ENCODE data around the gene FGGY.

The FGGY gene

GRCh38 chr1:59391212-59392179 is 94.6 kb downstream of the FGGY start:
- no peak for DNase-seq

DNA sequence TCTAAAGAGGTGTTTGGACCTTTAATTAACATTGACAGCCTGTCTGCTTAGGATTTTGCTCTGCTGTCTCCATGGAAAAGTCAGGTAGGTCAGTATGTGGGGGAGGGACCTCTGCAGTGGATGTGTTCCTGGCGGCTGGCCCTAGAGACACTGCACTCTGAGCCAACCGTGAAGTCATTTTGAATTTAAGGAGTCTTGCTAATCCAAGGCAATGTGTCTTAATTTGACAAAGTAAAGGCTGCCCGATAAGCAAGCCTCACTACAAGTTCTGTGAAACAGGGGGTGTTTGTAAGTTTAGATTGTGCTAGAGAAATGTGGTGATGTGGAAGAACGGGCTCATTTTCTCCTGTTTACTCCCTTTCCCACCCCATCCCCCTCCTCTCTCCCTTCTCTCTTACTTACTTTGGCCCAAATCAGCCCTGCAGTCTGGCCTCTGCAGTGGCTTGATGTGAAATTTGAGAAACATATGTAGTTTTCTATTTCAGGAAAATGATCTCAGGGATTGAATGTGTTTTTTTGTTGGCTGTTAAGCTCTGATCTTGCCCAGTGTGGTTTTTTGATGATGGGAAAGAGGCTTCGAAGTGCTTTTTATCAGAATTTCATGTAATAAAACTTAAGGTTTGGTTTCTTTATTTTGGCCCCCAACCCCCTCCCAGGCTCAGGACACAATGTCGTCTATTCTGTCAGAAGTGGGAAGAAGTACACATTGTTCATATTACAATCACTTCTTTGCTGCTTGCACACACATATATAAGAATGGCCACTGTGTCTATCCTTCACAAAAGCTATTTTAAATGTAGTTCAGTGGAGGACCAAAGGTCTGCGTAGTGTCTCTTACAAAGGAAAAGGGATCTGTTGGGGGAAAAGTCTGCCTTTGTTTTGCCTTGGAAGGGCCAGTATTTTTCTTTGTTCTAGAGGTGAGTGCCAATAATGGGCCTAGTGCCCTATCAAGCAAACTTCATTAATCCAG is 96.6 kb downstream of the FGGY start:
- DNase-seq: no peak

GRCh38 chr1:59394706-59395425 is 98.0 kb downstream of the FGGY start:
- DNase-seq: no peak

DNA sequence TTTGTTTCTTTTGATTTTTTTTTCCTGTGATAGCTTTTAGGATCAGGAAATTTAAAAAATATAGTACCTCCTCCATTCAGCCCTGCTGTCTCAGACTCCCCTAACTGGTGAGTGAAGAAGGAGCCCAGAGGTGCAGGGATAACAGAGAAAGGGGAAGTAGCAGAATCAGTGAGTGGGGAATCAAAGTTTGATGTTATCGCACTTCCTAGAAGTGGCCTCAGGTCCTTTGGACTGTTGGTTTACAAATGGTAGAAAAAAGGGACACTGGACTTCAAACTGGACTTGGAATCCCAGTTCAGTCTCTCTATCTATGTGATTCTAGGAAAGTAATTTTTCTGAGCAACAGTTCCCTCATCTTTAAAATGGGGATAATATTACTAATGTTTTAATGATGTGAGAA is 99.5 kb downstream of the FGGY start:
- no peak for DNase-seq

- no peak for DNase-seq
Observed at GRCh38 chr1:59397139-59397858, 100.4 kb downstream of the FGGY start.

- no peak for DNase-seq
Observed at GRCh38 chr1:59399642-59400041, 102.7 kb downstream of the FGGY start.

DNA sequence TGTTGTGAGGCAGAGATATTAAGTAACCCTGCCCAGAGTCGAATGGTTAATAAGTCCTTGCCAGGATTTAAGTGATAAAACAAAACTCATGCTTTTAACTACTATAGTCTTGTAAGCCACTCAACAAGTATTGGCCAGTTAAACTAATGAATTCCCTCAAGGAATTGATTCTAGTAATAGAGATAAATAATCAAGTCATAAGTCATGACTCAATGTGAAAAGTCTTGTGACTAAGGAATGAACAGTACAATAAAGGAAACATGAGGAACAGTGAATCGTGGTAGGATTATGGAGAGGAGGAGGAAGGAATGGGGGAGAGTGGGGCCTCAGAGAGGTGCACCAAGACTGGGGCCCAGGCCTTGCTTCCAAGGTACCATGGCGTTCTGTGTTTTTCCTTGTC is 104.7 kb downstream of the FGGY start:
- no peak for DNase-seq

- DNase-seq: no peak
Observed at GRCh38 chr1:59404796-59405195, 107.9 kb downstream of the FGGY start.

GRCh38 chr1:59406437-59407164 is 109.7 kb downstream of the FGGY start:
- no peak for DNase-seq

- DNase-seq: no peak
Observed at GRCh38 chr1:59408608-59409240, 111.8 kb downstream of the FGGY start.

DNA sequence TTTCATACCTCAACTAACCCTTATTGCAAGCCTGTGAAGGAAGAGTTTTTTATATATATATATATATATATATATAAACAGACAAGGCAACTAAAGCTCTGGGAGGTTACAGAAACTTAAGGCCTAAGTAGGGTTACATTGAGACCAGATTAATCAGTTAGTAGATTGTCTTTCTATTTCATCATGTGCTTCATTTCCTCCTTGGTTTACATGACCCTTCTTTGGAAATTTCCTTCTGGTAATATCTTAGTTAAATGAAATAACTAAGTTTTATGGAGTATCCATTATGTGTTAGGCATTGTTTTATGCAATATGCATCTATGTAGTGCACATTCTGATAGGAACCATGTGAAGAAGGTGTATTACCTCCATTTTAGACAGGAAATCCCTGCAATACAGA is 112.7 kb downstream of the FGGY start:
- no peak for DNase-seq

DNA sequence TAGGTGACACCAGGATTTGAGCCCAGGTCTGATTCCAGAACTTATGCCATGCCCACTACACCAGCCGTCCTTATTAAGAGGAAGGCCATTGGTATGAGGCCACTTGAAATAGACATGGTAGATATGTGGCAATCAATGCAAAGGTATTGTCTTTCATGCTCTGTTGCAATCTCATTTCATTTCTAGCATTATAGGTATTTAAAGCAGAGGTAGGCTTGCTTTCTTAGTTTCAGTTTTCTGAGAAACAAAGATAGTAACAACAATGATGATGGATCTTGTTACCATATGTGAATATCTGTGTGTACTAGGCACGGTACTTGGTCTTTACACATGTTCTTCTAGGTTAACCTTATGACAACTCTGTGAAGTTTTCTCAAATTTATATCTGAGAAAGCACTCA is 113.1 kb downstream of the FGGY start:
- DNase-seq: no peak

DNA sequence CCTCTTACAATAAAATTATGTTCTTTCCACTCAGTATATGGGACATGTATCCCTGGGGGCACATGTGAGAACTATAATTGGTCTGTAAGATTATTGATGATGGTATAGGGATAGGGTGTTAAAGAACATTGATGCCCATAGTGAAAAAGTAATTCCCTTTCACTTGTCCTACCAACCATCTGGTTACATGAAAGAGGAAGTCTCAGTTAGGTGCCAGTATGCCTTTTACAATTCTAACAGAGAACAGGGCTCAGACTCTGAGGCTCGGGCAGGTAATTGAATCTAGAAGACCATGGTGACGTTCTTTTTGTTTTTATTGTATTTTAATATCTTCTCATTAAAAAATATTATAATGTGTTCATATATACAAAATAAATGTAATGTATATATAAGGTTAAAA is 113.6 kb downstream of the FGGY start:
- DNase-seq: no peak

- DNase-seq: no peak
Observed at GRCh38 chr1:59411147-59411546, 114.3 kb downstream of the FGGY start.

- DNase-seq: no peak
Observed at GRCh38 chr1:59412718-59413326, 115.9 kb downstream of the FGGY start.

GRCh38 chr1:59413327-59413720 is 116.4 kb downstream of the FGGY start:
- no peak for DNase-seq

DNA sequence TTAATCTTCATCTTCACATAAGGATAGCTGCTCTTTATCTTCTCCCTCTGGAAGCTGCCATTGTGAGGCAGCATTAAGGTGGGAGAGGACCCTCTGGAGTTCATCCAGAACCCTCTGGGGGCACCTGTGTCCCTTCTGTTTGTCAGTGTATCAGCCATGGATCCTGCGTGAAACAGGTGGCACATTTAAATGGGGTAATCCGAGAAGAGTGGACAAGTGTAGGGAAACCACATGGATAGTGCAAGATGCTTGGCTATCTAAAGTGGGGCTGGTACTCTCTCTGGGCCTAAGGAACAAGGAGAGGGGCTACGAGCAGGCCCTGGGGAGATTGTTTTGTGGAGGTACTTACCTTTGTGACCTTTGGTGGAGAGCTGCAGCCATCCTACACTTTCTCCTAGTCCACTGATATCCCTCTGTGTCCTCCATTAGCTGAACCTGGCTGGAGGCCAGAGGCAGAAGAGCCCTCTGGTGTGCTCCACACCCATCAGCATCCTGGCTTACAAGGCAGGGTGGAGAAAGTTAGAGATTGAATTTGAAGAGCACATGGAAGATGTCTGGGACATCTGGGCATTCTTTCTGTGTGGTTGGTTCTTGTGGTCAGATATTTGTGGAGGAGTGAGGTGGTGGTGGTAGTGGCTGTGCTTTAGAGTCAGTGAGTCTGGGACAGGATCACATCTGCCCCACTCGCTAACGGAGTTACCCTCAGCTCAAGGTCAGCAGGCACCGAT is 117.7 kb downstream of the FGGY start:
- DNase-seq: no peak

DNA sequence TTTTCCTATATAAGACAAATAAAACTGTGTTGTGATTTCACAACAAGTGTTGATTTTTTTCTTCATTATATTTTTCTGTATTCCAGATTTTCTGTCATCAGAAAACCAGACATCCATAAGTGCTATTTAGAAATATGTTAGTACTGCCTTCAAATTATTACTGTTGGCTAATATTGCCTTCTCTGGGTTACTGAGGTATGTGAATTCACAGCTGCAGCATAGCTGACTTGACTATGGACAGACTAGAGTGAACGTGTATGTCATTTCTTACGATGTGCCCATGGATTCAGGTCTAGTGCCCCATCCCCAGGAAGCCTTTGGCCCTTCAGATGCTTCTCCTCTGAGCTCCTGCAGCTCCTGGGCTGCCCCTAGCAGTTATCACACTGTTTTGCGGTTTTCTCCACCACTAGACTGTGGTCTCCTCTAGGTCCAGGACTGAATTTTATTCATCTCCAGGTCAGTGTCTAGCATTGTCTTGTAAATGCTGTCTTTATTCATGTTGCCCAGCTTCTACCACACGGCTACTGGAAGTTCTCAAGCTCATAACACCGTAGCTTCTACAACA is 118.5 kb downstream of the FGGY start:
- DNase-seq: no peak

GRCh38 chr1:59415881-59416280 is 119.0 kb downstream of the FGGY start:
- no peak for DNase-seq

DNA sequence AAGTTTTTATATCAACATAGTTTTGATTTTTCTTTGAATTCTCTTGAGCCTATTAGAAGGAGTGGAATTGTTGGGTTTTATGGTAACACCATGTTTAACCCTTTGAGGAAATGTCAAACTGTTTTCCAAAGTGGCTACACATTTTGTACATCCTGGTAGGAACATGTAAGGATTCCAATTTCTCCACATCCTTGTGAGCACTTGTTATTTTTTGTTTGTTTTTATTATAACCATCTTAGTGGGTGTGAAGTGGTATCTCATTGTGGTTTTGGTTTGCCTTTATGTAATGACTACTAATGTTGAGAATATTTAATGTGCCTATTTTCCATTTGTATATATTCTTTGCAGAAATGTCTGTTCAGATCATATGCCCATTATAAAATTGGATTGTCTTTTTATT is 120.5 kb downstream of the FGGY start:
- DNase-seq: no peak

Data from activated CD4-positive, alpha-beta T cell treated with anti-CD3 and anti-CD28 coated beads for 48 hours (primary cell).